A204.1 (cell line): Measurements from ENCODE around the gene ST6GALNAC5.

Source experiments
- FAIRE-seq: peaks from 2 replicates; lab custom pipeline; 2012; peaks lifted over from hg19 to GRCh38; lab: Jason Lieb, UNC

ST6GALNAC5 gene

GRCh38 chr1:77014073-77014788 is 147.0 kb downstream of the ST6GALNAC5 start:
- FAIRE-seq = no peak

GRCh38 chr1:77015748-77016341 is 148.6 kb downstream of the ST6GALNAC5 start:
- no peak for FAIRE-seq

GRCh38 chr1:77016386-77016985 is 149.2 kb downstream of the ST6GALNAC5 start:
- FAIRE-seq = no peak

- FAIRE-seq = no peak
These were observed 151.0 kb downstream of the ST6GALNAC5 start for GRCh38 chr1:77018311-77018710.

GRCh38 chr1:77018761-77019160 is 151.5 kb downstream of the ST6GALNAC5 start:
- FAIRE-seq = no peak

- no peak for FAIRE-seq
These were observed 154.5 kb downstream of the ST6GALNAC5 start for GRCh38 chr1:77021732-77022131.

GRCh38 chr1:77024500-77024899 is 157.2 kb downstream of the ST6GALNAC5 start:
- FAIRE-seq = no peak

- FAIRE-seq = no peak
These were observed 158.3 kb downstream of the ST6GALNAC5 start for GRCh38 chr1:77025599-77025998.

GRCh38 chr1:77026135-77026534 is 158.9 kb downstream of the ST6GALNAC5 start:
- FAIRE-seq = no peak

GRCh38 chr1:77026640-77027039 is 159.4 kb downstream of the ST6GALNAC5 start:
- no peak for FAIRE-seq

GRCh38 chr1:77027847-77028246 is 160.6 kb downstream of the ST6GALNAC5 start:
- no peak for FAIRE-seq

- FAIRE-seq = no peak
These were observed 163.3 kb downstream of the ST6GALNAC5 start for GRCh38 chr1:77030401-77031105.

- FAIRE-seq = no peak
These were observed 163.9 kb downstream of the ST6GALNAC5 start for GRCh38 chr1:77031106-77031662.

GRCh38 chr1:77036560-77036959 is 169.3 kb downstream of the ST6GALNAC5 start:
- no peak for FAIRE-seq

GRCh38 chr1:77037038-77037437 is 169.8 kb downstream of the ST6GALNAC5 start:
- FAIRE-seq = no peak

- no peak for FAIRE-seq
These were observed 170.7 kb downstream of the ST6GALNAC5 start for GRCh38 chr1:77038000-77038399.

GRCh38 chr1:77039111-77039510 is 171.8 kb downstream of the ST6GALNAC5 start:
- FAIRE-seq = no peak

GRCh38 chr1:77039739-77040138 is 172.5 kb downstream of the ST6GALNAC5 start:
- FAIRE-seq = no peak

GRCh38 chr1:77040826-77041225 is 173.5 kb downstream of the ST6GALNAC5 start:
- no peak for FAIRE-seq

- no peak for FAIRE-seq
These were observed 177.0 kb downstream of the ST6GALNAC5 start for GRCh38 chr1:77044133-77044849.

GRCh38 chr1:77047575-77047974 is 180.3 kb downstream of the ST6GALNAC5 start:
- no peak for FAIRE-seq
